ENCODE data around the gene IRF5. TPM values are rescaled to one million over a fixed set of nuclear protein-coding genes. Genes with fewer than 3 reads are reported as not detected.

Gene IRF5
- polyA plus RNA-seq, 1 donor from 2014 or later: not detected

DNA sequence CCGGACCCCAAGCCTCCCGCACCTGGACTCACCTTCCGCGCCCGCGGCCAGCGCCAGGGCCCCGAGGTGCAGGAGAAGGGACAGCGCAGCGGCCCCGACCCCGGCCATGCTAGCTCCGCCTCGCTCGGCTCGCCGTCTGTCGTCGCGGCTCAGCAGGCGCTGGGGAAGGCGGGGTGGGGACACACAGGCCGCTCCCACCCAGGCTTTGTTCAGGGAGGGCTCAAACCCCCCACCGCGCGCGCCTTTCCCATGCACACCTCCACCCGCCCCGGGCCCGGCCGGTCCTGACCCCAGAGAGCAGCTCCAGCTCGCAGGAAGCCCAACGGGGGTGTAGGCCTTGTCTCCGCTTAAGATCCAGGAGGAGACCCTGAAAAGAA, 27.2 kb upstream of the IRF5 start, which contains the start of gene KCP:
Gene KCP (minus strand): TSS at position 141 of the 377 bp plus-strand sequence. CDS start 33 bp downstream, at position 108.
- Histone ChIP-seq H3K27ac (ENCODE audit: low read length) (no peak within 1 kb of the TSS), H4K20me1 (ENCODE audit: insufficient read depth) (no peaks in the 10 kb centered on the region), H3K36me3 (ENCODE audit: insufficient read depth, low read length) (no peaks in the 10 kb centered on the region), H3K4me2 (ENCODE audit: low read length) (no peak within 1 kb of the TSS), H3K27me3 (ENCODE audit: insufficient read depth, low read depth, low read length) (peaks cover 34% of the 10 kb centered on the region), H3K9ac (ENCODE audit: low read length) (no peak within 1 kb of the TSS), H3K9me3 (ENCODE audit: low read length) (no peaks in the 10 kb centered on the region), H3K4me3 (ENCODE audit: low read length) (no peak within 1 kb of the TSS), H3K79me2 (replicated peaks; ENCODE audit: insufficient read depth, low read length) (no peaks in the 10 kb centered on the region), H3K9me2 (ENCODE audit: insufficient read depth, low read length) (no peaks in the 10 kb centered on the region), H2AFZ (ENCODE audit: low read depth, low read length) (no peak within 1 kb of the TSS), H3F3A (ENCODE audit: insufficient read depth, low read length, poor library complexity, severe bottlenecking) (no peaks in the 10 kb centered on the region)
- TF ChIP-seq MXI1 (conservative IDR thresholded peaks at IDR 0.05; ENCODE audit: poor library complexity, severe bottlenecking) (no peak), POLR2AphosphoS5 (IDR thresholded peaks at IDR 0.05) (no peak), TAF1 (IDR thresholded peaks at IDR 0.05; ENCODE audit: low read depth) (no peak), REST (IDR thresholded peaks at IDR 0.05; ENCODE audit: borderline replicate concordance) (no peak), EZH2 (IDR thresholded peaks at IDR 0.05; ENCODE audit: borderline replicate concordance, insufficient read depth, low read length, poor library complexity, severe bottlenecking) (no peak), SMC3 (conservative IDR thresholded peaks at IDR 0.05; ENCODE audit: poor library complexity) (no peak), RAD21 (conservative IDR thresholded peaks at IDR 0.05) (no peak), EP300 (conservative IDR thresholded peaks at IDR 0.05; ENCODE audit: poor library complexity, severe bottlenecking) (no peak)
- TF ChIP-seq, protein P1, sequence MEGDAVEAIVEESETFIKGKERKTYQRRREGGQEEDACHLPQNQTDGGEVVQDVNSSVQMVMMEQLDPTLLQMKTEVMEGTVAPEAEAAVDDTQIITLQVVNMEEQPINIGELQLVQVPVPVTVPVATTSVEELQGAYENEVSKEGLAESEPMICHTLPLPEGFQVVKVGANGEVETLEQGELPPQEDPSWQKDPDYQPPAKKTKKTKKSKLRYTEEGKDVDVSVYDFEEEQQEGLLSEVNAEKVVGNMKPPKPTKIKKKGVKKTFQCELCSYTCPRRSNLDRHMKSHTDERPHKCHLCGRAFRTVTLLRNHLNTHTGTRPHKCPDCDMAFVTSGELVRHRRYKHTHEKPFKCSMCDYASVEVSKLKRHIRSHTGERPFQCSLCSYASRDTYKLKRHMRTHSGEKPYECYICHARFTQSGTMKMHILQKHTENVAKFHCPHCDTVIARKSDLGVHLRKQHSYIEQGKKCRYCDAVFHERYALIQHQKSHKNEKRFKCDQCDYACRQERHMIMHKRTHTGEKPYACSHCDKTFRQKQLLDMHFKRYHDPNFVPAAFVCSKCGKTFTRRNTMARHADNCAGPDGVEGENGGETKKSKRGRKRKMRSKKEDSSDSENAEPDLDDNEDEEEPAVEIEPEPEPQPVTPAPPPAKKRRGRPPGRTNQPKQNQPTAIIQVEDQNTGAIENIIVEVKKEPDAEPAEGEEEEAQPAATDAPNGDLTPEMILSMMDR (IDR thresholded peaks at IDR 0.05; ENCODE audit: poor library complexity, severe bottlenecking): no peak

- H3K9me2 ChIP-seq (ENCODE audit: insufficient read depth, low read length): no peaks in the 10 kb centered on the region
- no peak overlapping the region for H2AFZ ChIP-seq (ENCODE audit: low read depth, low read length)
- H3F3A ChIP-seq (ENCODE audit: insufficient read depth, low read length, poor library complexity, severe bottlenecking): no peaks in the 10 kb centered on the region
- H3K4me2 ChIP-seq (ENCODE audit: low read length): no peak overlapping the region
- no peaks in the 10 kb centered on the region for H4K20me1 ChIP-seq (ENCODE audit: insufficient read depth)
- H3K4me3 ChIP-seq (ENCODE audit: low read length): no peak overlapping the region
- no peaks in the 10 kb centered on the region for H3K36me3 ChIP-seq (ENCODE audit: insufficient read depth, low read length)
- peaks cover 43% of the 10 kb centered on the region for H3K27me3 ChIP-seq (ENCODE audit: insufficient read depth, low read depth, low read length)
- no peak overlapping the region for H3K27ac ChIP-seq (ENCODE audit: low read length)
- H3K9me3 ChIP-seq (ENCODE audit: low read length): no peaks in the 10 kb centered on the region
- no peak for TF ChIP-seq EP300 (conservative IDR thresholded peaks at IDR 0.05; ENCODE audit: poor library complexity, severe bottlenecking)
- H3K79me2 ChIP-seq (replicated peaks; ENCODE audit: insufficient read depth, low read length): no peaks in the 10 kb centered on the region
- H3K9ac ChIP-seq (ENCODE audit: low read length): no peak overlapping the region
Measured at GRCh38 chr7:128911423-128912031, 26.2 kb upstream of the IRF5 start.

All from neural cell (in vitro differentiated cells).